Mucosa of descending colon (tissue), 3 donors: ENCODE measurements around the gene FEM1B. TPM values are rescaled to one million over a fixed set of nuclear protein-coding genes. Genes with fewer than 3 reads are reported as not detected.

ENCODE experiments used
- ATAC-seq: fragments of 200-7000 bp; cut with Tn5 transposase; one replicate; pipeline ENCODE4 v1.9.1; 2020; ENCODE audit warnings: mild to moderate bottlenecking, moderate library complexity
- DNase-seq, 3 donors: peaks; one replicate each; pipeline ENCODE4 v3.0.0-alpha.2; 2020
- H3K36me3 ChIP-seq: fragments of 200-600 bp; one replicate; pipeline ENCODE4 v1.8.0; 2021; ENCODE audit warnings: low read depth, mild to moderate bottlenecking
- H3K4me1 ChIP-seq: fragments of 200-600 bp; one replicate; pipeline ENCODE4 v1.8.0; 2021; ENCODE audit warnings: low read depth, mild to moderate bottlenecking
- H3K4me3 ChIP-seq: fragments of 200-600 bp; one replicate; pipeline ENCODE4 v1.8.0; 2021; ENCODE audit warnings: mild to moderate bottlenecking
- H3K9me3 ChIP-seq: fragments of 200-600 bp; one replicate; pipeline ENCODE4 v1.8.0; 2021; ENCODE audit warnings: mild to moderate bottlenecking
- CTCF ChIP-seq: fragments of 200-600 bp; IDR thresholded peaks from one replicate; pipeline ENCODE4 v1.8.0; 2022; ENCODE audit warnings: antibody characterized with exemption, mild to moderate bottlenecking
- intact Hi-C, 2 donors: fragments of 100-400 bp; cut with DNase I in 1 of 2; cut with micrococcal nuclease in 1 of 2; formaldehyde crosslinking; loops; one replicate each; pipeline versions ENCODE4 v1.11.0 to v1.11.1; 2022; cut with DNase I, micrococcal nuclease
- total RNA-seq, 3 donors: library from RNA; stranded (reverse); fragmentation: NEBNext Ultra II Directional in 2 of 3; extraction: Animal tissue kit (Norgen Biotek cat#: 25700) in 2 of 3; gene quantifications; one replicate each; pipeline versions ENCODE4 v1.2.1 to v1.2.4, GENCODE V29; 2021 to 2023
- donor health status: DM: no; HTN: no; CAD: no; lungs with moderate emphysema.
- donor health status: DM: no; HTN: no; CAD: no.
- donor health status: DM: no; HTN: yes; CAD: no.

Gene FEM1B
- total RNA-seq, 3 donors from 2014 or later, result 50.4 to 65.3 (median 65.3) TPM

DNA sequence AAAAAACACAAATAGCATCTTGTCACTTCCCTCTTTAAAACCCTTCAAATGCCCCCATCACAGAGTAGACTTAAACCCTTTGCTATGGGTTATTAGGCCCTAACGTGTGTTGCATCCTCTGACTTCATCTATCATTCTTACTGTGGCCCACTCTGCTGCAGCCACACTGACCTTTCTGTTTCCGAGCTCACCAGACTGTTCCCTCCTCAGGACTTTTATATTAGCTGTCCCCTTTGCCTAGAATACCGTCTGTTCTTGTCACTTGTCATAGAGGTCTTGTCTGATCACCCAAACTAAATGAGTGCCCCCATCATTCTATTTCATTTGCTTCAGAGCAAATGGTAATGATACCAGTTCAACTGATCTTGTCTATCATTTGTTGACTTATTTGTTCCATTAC is 877 bp upstream of the FEM1B start:
- no peak for ATAC-seq
- no peak for TF ChIP-seq CTCF
- intact Hi-C loops, result no loop called here

GRCh38 chr15:68277131-68277602 is 378 bp upstream of the FEM1B start:
- DNase-seq (peak in 1 of 3 donors; percentile 51), ATAC-seq (peak; percentile 22)
- intact Hi-C loops, result no loop called here
- TF ChIP-seq CTCF, result no peak
- Histone ChIP-seq H3K9me3 (no peaks in the 10 kb centered on the region), H3K4me3 (peak overlapping the region; percentile 94), H3K4me1 (peaks cover 32% of the 10 kb centered on the region), H3K36me3 (no peaks in the 10 kb centered on the region)

More for the DNA sequence above, 877 bp upstream of the FEM1B start:
- Histone ChIP-seq H3K9me3 (no peaks in the 10 kb centered on the region), H3K4me1 (peaks cover 27% of the 10 kb centered on the region), H3K36me3 (no peaks in the 10 kb centered on the region), H3K4me3 (no peak overlapping the region)
- DNase-seq, result no peak

DNA sequence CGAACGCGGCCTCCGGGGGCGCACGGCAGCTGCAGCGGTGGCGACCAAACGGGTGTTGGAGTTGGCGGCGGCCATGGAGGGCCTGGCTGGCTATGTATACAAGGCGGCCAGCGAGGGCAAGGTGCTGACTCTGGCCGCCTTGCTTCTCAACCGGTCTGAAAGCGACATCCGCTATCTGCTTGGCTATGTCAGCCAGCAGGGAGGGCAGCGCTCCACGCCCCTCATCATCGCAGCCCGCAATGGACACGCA is 725 bp downstream of the FEM1B start:
- peak; percentile 23 for TF ChIP-seq CTCF
- intact Hi-C loops, result no loop called here
- no peak for ATAC-seq
- peak in 1 of 3 donors; percentile 66 for DNase-seq
- no peaks in the 10 kb centered on the region for H3K9me3 ChIP-seq
- H3K4me3 ChIP-seq, result peak overlapping the region; percentile 94
- H3K36me3 ChIP-seq, result no peaks in the 10 kb centered on the region
- peaks cover 33% of the 10 kb centered on the region for H3K4me1 ChIP-seq

DNA sequence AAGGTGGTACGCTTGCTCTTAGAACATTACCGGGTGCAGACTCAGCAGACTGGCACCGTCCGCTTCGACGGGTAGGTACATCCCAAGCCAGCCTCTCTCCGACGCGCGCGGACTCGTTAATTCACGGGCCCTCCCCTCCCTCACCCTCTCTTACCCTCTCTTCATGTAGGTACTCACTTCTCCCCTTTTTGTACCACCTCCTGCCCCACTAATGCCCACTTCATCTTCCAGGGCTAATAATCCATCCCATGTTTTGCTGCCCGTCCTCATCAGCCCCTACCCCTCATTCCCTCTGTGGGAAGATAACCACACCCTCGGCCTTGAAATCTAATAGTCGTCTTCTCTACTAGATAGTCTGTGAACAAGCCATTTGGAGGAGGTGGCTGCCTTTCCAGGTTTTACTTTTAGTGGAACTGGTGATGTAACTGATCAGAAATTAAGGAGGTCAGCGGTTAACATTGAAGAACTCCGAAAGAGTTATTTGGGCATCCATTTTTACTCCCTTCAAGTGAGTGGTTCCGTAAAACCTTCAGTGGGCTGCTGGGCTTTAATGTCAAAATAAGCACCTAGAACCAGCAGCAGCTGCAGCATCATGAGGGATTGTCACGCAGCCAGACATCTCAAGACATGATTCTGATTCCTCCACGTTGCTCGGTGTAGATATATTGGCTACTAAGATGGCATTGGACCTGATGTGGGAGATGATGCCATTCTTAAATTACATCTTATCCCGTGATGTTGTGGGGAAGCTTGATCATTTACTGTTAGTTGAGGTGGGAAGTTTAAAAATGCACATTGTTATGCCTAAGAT is 1.3 kb downstream of the FEM1B start:
- Histone ChIP-seq H3K4me3 (peak overlapping the region; percentile 94), H3K36me3 (no peaks in the 10 kb centered on the region), H3K9me3 (no peaks in the 10 kb centered on the region), H3K4me1 (peaks cover 33% of the 10 kb centered on the region)
- peak; percentile 5 for ATAC-seq
- TF ChIP-seq CTCF, result no peak
- intact Hi-C loops, result no loop called here
- DNase-seq, result peak in 1 of 3 donors; percentile 41

- Histone ChIP-seq H3K4me1 (peaks cover 33% of the 10 kb centered on the region), H3K9me3 (no peaks in the 10 kb centered on the region), H3K36me3 (no peaks in the 10 kb centered on the region), H3K4me3 (no peak overlapping the region)
- no peak for TF ChIP-seq CTCF
- ATAC-seq, result no peak
- intact Hi-C loops, result no loop called here
- DNase-seq, result no peak
These were observed 2.5 kb downstream of the FEM1B start for GRCh38 chr15:68279779-68280753.
